Stimulated activated CD4-positive, alpha-beta T cell treated with anti-CD3 and anti-CD28 coated beads, Interleukin-15, amount 100 ng/mL, for 48 hours (primary cell): ENCODE results near the gene HMHB1.

Experiments used
- DNase-seq, 2 donors: peaks; one replicate each; pipeline ENCODE4 v3.0.0-alpha.2; 2020; ENCODE audit warnings: low read depth in 2 of 2

The HMHB1 gene

DNA sequence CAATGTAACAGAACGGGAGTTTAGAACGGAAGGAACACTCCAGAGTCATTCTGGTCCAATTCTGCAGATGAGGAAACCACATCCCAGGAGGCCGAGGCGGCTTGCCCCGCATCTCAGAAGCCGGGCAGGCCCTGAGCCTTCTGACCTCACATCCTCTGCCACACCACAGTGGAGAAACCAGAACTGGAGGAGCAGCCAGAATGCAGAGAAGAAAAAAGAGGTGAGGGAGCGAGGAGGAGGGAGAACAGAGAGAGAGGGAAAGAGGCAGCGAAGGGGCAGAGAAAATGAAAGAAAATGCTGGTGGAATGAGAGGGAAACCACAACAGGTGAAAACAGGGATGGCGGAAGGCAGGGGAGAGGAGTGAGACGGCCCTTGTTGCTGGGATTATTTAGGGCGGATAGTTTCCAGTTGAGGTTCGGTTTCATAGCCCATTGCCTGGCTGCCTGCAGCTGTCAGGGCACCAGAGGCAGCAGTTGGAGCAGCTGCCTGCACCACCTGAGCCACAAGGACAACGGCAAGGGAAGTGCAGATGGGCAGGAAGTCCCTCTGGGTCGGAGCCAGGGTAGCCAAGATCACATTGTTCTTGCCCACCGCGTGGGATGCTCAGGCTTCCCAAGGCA, at the start of gene HMHB1:
HMHB1 (plus strand) TSS at position 77 of the 621 bp plus-strand sequence.
- no peak for DNase-seq

DNA sequence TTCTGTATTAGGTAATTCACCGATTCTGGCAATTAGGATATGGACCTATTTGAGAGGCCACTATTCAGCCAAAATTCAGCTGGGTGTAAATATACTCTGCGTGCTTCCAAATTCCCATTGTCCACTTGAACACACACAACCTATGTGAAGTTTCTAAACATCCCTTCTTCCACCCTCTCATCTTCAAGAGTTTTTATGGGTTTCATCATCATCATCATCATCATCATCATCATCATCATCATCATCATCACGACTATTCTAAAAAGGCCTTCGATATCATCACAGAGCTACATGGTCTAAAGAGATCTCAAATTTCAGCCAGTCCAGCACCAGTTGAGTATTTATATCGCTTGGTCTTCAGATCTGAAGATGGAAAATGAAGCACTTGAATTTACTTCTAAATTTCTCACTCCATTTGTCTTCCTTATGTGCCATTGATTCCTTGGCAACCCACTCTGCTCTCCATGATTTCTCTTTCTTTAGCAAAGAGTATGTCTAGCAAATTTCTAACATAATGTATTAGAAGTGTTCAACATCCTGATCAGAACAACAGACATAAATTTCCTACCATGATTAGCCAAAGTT, 49.2 kb upstream of the HMHB1 start:
- no peak for DNase-seq

DNA sequence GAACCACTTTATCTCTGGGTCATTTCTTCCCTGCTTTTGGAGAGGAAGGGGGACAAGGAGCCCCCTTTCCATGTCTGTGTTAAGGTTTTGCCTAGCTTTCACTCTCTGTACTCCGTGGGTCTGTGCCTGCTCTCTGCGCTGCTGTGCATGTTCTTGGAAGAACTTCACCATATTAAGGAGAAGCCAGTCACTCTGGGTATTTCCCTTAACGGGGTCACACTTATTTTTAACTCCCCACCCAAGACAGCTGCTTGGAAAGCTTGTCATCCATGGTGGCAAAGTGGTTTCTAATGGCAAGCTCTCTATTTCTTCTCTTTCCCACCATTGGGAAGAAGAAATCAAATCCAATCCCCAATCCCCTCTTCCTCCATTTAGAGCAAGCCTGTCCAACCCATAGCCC, 44.8 kb upstream of the HMHB1 start:
- DNase-seq, result no peak

DNA sequence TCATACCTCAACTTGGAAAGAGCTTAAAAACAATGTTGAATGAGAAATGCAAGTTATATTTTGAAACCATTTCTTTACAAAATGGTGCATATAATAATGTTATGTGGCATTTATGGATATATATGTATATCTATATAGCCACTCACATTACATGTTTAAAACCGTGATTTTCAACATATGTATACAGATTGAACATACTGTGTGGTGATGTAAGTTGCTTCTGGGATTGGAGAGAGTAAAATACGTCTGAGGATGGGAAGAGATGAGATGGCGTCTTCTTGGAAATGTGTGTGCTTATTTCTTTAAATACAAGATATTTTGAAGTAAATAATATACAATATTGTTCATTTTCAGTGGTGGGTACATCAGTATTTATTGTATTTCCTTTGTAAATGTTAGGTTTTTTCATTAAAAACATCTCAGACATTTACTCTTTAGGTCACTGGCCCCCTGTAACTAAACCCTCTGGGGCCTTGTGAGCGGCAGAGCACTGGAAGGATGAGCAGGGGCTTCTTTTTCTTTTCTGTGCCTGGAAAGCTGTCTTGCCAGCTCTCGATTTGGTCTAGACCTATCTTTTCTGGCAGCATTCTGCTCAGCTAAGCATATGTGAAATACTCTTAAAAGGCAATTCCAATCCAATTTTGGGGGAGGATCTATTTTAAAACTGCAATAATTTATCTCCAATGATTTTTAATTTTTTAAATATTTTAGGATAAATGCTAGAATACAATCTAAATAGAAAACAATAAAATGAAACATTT, 42.8 kb upstream of the HMHB1 start:
- no peak for DNase-seq

DNA sequence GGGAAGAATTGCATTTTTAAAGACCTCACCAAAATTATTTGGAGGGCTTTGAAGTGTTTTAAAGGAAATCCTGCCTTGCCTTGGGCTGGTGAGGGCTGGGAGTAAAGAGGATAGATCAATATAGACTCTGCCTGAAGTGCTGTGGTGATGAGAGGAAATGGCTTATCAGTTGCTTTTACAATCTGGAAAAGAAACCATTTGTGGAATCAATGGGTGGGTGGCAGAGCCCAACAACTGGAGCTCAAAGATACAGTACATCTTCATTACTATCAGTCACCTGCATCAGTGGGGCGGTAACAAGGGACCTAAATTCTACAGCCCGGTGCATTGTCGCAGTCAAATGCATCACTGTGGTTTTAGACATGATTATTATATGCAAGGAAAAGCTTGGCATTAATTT, 41.5 kb upstream of the HMHB1 start:
- no peak for DNase-seq

DNA sequence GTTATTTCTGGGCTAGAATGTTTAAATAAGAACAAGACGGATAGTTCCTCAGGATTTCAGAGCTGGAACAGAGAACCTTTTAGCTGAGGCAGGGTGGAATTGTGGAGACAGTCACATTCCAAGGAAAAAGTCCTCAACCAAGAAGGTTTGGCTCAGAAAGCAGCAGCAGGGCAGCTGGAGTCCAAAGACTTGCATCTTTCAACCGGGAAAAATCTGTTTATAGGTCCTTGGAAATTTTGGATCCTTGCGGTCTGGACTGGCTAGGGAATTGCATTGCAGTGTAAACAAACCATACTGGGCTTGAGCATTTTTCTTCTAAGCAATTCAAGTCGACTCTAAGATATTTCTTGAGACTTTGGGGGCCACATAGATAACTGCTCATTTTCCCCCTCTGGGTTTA, 40.8 kb upstream of the HMHB1 start:
- no peak for DNase-seq

DNA sequence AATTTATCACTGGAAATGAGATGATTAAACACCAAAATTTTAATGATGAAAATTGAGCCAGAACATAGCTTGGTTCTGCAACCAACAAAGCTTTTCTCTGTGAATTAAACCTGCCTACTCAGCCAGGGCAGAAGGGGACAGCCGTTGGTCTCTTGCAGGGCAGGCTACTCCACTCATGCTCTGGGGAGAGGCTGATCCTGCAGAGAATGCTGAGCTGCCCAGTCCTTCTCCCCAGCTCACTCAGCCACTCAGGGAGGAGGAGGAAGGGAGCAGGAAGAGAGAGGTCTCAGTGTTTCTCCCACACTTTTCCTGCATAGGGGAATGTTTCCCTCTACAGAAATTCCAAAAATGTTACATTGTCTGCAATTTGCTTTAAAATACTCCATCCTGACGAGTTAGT, 40.4 kb upstream of the HMHB1 start:
- DNase-seq, result no peak

DNA sequence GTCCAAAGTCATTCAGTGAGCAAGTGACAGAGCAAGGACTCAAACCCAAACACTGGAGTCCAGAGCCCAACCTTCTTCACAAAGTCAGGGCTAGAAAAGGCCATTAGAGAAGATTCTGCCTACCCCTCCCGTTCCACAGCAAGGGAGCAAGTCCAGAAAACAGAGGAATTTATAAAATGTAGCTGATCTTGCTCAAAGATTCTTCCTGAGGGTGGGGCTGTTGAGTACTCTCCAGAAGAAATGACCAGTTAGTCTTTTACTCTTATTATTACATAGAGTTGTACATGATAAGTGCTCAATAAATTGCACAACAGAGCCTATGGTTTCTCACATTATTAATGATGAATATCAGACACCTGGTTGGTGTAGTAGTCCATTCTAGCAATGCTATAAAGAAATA, 39.3 kb upstream of the HMHB1 start:
- no peak for DNase-seq

DNA sequence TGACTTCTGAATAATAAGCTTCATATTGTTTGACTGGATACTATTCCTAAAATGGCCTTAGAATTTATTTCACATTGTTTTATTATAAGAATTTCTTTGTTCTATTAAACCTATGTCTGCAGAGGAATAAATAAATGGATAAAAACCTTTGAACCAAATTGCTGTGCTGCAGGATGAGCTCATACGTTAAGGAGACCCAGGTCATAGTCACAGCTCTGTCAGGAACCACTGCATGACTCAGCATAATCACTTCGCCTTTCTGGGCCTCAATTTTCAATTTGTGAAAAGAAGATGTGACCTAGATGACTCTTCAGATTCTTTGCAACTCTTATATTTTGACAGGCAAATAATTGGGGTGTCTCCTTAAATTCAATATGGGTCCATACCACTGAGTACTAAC, 36.7 kb upstream of the HMHB1 start:
- no peak for DNase-seq

DNA sequence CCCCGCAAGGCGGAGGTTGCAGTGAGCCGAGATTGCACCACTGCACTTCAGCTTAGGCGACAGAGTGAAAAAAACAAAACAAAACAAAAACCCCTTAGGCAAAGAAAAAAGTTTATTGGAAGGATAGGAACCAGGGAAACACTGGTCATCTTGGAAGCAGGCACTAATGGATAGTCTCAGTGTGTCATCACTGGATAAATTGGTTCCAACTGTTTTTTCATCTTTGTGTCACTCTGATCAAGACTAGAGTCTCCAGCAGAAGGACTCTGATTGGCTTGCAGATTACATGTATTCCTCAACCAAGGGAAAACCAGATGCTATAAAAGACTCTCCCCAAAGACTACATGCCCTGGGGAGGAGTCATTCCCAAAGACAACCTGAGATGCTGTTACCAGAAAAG, 35.0 kb upstream of the HMHB1 start:
- DNase-seq, result no peak

DNA sequence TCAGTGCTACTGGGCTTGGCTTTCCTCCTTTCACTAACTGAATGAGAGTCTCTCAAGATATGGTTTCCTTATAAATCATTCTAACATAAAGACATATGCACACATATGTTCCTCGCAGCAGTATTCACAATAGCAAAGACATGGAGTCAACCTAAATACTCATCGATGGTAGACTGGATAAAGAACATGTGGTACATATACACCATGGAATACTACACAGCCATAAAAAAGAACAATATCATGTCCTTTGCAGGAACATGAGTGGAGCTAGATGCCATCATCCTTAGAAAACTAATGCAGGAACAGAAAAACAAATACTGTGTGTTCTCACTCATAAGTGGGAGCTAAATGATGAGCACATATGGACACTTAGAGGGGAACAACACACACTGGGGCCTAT, 32.5 kb upstream of the HMHB1 start:
- no peak for DNase-seq

DNA sequence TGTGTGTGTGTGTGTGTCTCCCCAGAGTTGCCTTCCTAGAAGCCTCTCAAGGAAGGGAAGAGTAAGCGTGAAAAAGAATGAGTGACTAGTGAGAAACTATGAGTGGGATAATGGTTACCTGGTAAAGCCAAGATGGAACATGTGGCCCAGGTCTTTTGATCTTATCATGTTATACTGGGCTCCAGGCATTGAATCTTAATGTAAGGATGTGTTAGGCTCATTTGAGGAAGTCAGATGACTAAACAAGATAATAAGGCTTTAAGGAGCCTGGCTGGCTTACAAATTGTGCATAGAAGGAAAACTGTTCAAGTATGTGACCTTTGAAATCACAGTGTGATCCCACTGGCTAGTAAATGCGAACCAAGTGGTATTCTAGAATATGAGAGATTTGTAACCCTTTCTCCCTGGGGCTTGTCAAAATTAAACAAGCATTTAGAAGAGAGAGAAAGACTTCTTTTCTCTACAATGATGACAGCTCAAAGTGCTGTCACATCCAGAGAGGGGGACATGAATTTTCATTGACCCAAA, 29.9 kb upstream of the HMHB1 start:
- DNase-seq, result no peak

DNA sequence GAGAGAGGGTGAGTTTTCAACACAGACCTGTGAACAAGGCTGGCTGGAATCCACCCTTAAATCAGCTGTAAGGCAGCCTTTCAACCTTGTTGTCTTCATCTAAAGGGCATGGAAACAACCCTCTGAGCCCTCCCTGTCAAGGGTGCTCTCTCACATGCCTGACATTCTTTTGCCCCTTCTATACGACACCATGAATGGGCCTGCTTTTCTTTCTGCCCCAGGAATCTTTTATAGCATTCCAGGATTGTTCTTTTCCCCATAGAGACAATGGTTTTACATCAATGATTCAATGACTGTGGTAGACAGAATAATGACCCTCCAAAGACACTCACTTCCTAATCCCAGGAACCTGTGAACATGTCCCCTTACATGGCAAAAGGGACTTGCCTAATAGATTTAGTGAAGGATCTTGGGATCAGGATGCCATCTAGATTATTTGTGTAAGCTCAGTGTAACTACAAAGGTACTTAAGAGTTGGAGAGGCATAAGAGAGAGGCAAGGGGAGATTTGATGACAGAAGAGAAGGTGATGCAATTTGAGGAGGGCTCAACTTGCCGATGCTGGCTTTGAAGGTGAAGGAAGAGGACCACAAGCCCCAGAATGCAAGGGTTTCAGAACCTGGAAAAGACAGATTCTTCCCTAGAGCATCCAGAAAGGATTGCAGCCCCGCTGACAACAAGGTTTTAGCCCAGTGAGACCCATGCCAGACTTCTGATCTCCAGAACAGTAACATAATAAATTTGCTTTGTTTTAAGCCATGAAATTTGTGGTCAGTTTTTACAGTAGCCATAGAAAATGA, 29.2 kb upstream of the HMHB1 start:
- DNase-seq, result no peak

DNA sequence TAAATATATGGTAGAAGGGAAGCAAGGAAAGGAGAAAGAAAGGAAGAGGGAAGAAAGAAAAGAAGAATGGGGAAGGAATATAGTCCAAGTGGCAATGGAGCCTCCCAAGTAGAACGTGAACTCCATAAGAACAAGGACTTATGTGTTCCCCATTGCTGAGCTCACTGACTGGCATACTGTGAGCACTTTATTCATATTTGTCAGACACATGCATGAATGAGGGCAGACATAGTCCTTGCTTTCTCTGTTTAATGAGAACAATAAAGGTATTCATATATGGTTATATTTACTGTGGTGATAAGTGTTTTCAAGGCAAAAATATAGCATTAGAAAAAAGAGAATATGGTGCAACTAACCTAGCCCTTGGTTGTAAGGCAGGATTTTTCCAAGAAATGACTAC, 23.6 kb upstream of the HMHB1 start:
- DNase-seq, result no peak

DNA sequence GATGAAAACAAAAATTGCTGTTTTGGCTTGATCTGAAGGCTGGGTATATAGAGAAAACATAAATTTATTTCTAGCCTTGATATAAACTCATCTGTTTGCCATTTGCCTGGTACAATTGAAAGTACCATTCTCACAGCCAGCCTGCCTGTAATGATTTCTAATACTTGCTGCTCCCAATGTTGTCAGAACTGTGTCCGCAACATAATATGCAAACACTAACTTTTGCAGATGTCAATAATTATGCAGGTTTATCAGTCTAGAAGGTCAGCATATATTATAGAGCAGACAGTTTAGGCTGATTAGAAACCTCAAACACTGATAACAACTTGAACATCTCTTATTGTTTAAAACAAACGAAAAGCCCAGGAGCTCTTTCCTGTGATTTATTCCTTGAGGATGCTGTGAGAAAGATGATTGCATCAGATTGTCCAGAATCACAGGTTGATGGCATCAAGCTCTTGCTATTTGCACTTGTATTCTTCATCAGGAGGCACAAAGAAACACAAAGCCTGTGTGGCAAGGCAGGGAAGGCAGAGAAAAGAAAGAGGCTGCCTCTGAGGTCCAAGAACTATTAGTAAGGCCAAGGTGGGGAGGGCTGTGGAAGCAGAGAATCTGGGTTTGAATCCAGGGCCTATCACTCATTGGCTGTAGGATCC, 21.4 kb upstream of the HMHB1 start:
- DNase-seq, result no peak

DNA sequence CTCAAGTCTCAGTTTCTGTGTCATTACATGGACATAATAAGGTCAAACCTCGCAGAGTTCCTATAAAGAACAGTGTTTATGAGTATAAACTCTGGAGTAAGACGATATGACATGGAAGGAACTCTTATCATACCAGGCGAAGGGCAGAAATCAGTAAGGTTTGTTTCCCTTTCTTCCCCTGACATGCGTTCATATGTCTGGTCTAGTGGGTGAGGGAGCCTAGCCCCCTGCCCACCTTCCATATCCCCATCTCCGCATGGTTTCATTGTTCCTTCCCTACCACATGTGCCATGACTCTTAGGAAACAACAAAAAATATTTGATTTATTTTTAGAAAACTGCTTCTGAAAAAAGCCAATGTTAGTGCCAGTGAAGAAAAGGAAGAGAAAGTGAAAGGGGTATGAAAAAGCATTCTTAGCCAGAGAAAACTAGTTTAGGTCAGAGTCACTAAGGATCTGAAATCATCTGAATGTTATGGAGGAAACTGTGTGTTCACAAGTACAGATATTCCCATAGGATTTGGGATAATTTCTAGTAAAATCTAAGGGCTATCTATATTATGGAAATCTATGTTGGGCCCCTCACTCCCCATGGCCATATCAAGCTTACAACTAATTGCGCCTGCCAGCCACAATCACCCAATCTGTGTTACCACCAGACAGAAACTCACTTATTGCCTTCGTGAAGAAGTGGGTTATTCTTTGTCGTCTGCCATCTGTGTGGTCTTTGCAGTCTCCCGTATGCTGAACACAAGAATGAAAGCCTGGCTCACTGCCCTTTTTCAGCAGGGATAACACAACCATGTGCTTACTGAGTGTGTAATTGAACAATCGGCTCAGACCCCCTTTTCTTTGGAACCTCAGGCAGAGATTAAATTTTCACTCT, 19.9 kb upstream of the HMHB1 start:
- DNase-seq, result no peak

DNA sequence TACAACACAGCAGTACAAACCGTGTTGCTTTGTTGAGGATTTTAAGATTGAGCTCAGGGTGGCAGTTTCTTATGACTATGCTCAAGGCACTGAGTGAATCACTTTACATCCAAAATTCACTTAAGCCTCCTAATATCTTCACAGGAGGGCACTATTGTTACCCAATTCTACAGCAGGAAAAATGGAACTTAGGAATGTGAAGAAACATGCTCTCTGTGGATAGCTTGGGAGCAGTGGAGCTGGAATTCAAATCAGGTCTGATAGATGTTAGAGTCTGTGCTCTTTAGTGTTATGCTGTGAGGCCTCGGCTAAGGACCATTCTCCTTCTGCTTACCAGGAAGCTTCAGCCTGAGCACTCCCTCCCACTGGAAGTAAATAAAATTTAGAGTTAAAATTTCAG, 18.7 kb upstream of the HMHB1 start:
- DNase-seq, result no peak

DNA sequence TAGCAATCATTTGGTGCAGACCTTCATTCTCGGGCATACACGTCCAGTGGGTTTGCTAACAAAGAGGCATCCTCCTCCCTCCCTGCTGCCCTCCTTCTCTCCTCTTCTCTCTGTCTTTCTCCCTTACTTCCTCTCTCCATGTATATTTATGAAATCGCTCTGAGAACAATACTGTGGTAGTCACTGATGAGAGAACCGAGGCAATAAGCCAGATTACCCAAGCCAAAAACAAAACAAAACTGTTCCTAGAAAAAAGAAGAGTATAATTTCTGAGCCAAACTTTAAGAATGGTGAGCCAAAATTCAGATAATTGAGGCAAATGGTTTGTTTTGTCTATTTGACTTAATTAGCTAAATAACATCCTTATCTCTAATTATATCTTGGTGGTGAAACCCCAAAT, 15.8 kb upstream of the HMHB1 start:
- DNase-seq, result no peak

DNA sequence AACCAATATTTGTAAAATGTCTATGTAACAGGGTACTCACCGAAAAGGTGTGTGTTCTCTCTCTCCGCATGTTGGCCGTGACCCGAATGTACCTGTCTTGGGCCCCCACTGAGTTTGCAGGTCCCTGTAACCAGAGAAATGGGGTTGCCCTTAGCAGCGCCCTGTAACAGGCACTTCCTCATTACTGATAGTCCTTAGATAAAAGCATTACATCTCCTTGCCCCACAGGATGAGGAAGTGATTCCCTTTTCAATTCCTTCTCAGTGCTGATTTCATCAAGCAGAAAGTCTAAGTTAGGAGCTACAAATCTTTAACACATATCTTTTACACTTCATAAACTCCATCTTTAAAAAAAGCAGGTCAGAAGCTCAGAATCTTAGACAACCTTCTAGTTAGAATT, 15.2 kb upstream of the HMHB1 start:
- no peak for DNase-seq

DNA sequence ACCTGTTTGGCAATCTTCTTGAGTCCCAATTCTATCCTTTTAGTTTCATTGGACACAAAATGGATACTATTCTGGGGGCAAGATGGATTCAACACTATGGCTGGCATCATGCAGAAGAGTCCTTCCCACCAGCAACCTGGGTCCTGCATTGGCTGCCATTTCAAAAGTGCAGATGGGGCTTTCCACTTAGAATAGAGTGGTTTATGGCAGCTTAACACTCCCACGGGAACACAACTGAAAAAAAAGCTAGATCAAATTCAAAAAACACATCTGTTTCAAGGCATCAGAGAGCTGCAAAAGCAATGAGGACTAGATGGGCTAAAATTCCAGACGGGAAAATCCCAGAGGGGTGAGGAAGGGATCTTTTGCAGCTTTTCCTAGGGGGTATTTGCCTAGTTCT, 11.2 kb upstream of the HMHB1 start:
- no peak for DNase-seq
